Measurements from ENCODE around the gene ASPDH.

DNA sequence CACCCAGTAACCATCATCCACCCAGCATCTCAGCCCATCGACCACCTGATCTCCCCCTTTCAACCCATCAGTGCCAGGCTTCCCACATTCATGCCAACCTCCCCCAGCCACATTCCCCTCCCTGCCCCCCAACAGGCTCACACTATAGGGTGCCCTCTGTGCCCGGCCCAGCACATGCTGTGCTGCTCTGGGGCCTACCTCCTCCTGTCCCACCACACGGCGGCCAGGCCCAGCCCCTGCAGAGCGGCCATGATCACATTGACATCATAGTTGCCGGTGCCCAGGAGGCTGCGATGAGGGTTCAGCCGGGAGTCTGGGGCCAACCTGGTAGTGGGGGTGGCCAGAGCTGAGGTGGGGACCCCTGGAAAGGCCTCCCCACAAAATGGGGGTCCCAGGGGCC lies 6.3 kb downstream of the ASPDH start:
- no peak for TF ChIP-seq POLR2AphosphoS5 (IDR thresholded peaks at IDR 0.05; ENCODE audit: low read depth, low read length)
- TF ChIP-seq SIN3A (IDR thresholded peaks at IDR 0.05; ENCODE audit: borderline replicate concordance, insufficient read depth, low read length) = no peak
- no peak for TF ChIP-seq TAF1 (IDR thresholded peaks at IDR 0.05; ENCODE audit: borderline replicate concordance, insufficient read depth, low read length)
